ENCODE data around the gene TMEM109. TPM values are rescaled to one million over a fixed set of nuclear protein-coding genes. Genes with fewer than 3 reads are reported as not detected.

TMEM109 gene
- total and polyA plus RNA-seq, 9 of the 15 experiments (the other 6 are each of a cell fraction or from before 2014, with no cell fraction given), result 9.2 to 71.3 (median 30.5) TPM

GRCh38 chr11:60927061-60927592, 13.2 kb downstream of the TMEM109 start:
- 3% methylated on average over 8 of the region's 8 CpGs for WGBS (ENCODE audit: insufficient coverage, low coverage, missing lambda C conversion rate)
- Histone ChIP-seq H3K27ac (ENCODE audit: extremely low read depth, low read depth, low read length) (no peak overlapping the region), H3K27me3 (ENCODE audit: control insufficient read depth in 2 of 2, insufficient read depth in 2 of 2, low read length in 2 of 2) (peaks cover 53 to 77% of the 10 kb centered on the region in 2 experiments), H4K20me1 (replicated peaks; ENCODE audit: control insufficient read depth, insufficient read depth, low read length) (0 out of 2 replicates have a peak, but pooled peaks cover 10% of the 10 kb centered on the region), H3K4me3 (no peak overlapping the region), H3K79me2 (ENCODE audit: control insufficient read depth, insufficient read depth, low read length) (no peaks in the 10 kb centered on the region), H3K9me3 (replicated peaks; ENCODE audit: control insufficient read depth, insufficient read depth, low read depth, low read length) (no peaks in the 10 kb centered on the region), H3K9ac (ENCODE audit: insufficient read depth in 1 of 2, low read depth in 2 of 2, low read length in 2 of 2) (no peak overlapping the region), H3K36me3 (ENCODE audit: control insufficient read depth, insufficient read depth, low read length) (peaks cover 12% of the 10 kb centered on the region; the same call in 2 of the 3 replicates), H3K9me1 (ENCODE audit: control insufficient read depth, insufficient read depth, low read length) (no peaks in the 10 kb centered on the region), H3K4me1 (replicated peaks in 1 of 2; ENCODE audit: control insufficient read depth in 2 of 2, insufficient read depth in 2 of 2, low read length in 2 of 2) (peaks cover 0 to 25% of the 10 kb centered on the region in 2 experiments; a peak in 3 of 5 replicates), H2AFZ (ENCODE audit: low read depth, low read length) (no peak overlapping the region), H3K4me2 (ENCODE audit: insufficient read depth, low read length) (no peak overlapping the region)
- ATAC-seq (no peak), DNase-seq (ENCODE audit: extremely low read depth in 1 of 4, low spot score in 3 of 4) (no peak), FAIRE-seq (no peak)
- in situ Hi-C loops (cut with MboI), result no loop called here
- intact Hi-C loops (cut with micrococcal nuclease), result no loop called here
- TF ChIP-seq MXI1 (IDR thresholded peaks at IDR 0.05; ENCODE audit: low read depth, low read length), result no peak
- TF ChIP-seq POLR3A (IDR thresholded peaks at IDR 0.05; ENCODE audit: borderline replicate concordance, extremely low read depth, insufficient read depth, insufficient read length), result no peak
- no peak for TF ChIP-seq ZNF408 (CRISPR knock-in tag; IDR thresholded peaks at IDR 0.05; ENCODE audit: low read depth)
- TF ChIP-seq RCOR1 (IDR thresholded peaks at IDR 0.05; ENCODE audit: borderline replicate concordance in 1 of 2, low read depth in 2 of 2, low read length in 2 of 2), result no peak
- no peak for TF ChIP-seq DPF2 (IDR thresholded peaks at IDR 0.05)
- TF ChIP-seq, protein P1, sequence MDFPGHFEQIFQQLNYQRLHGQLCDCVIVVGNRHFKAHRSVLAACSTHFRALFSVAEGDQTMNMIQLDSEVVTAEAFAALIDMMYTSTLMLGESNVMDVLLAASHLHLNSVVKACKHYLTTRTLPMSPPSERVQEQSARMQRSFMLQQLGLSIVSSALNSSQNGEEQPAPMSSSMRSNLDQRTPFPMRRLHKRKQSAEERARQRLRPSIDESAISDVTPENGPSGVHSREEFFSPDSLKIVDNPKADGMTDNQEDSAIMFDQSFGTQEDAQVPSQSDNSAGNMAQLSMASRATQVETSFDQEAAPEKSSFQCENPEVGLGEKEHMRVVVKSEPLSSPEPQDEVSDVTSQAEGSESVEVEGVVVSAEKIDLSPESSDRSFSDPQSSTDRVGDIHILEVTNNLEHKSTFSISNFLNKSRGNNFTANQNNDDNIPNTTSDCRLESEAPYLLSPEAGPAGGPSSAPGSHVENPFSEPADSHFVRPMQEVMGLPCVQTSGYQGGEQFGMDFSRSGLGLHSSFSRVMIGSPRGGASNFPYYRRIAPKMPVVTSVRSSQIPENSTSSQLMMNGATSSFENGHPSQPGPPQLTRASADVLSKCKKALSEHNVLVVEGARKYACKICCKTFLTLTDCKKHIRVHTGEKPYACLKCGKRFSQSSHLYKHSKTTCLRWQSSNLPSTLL (IDR thresholded peaks at IDR 0.05), result no peak
- no peak for TF ChIP-seq ZNF316 (IDR thresholded peaks at IDR 0.05)
- no peak for TF ChIP-seq RNF2 (IDR thresholded peaks at IDR 0.05)
- TF ChIP-seq CREB5 (CRISPR knock-in tag; IDR thresholded peaks at IDR 0.05), result no peak
- TF ChIP-seq CTBP1 (IDR thresholded peaks at IDR 0.05; ENCODE audit: borderline replicate concordance), result no peak
- no peak for TF ChIP-seq RFX7 (CRISPR knock-in tag; IDR thresholded peaks at IDR 0.05)
- TF ChIP-seq, protein P2, sequence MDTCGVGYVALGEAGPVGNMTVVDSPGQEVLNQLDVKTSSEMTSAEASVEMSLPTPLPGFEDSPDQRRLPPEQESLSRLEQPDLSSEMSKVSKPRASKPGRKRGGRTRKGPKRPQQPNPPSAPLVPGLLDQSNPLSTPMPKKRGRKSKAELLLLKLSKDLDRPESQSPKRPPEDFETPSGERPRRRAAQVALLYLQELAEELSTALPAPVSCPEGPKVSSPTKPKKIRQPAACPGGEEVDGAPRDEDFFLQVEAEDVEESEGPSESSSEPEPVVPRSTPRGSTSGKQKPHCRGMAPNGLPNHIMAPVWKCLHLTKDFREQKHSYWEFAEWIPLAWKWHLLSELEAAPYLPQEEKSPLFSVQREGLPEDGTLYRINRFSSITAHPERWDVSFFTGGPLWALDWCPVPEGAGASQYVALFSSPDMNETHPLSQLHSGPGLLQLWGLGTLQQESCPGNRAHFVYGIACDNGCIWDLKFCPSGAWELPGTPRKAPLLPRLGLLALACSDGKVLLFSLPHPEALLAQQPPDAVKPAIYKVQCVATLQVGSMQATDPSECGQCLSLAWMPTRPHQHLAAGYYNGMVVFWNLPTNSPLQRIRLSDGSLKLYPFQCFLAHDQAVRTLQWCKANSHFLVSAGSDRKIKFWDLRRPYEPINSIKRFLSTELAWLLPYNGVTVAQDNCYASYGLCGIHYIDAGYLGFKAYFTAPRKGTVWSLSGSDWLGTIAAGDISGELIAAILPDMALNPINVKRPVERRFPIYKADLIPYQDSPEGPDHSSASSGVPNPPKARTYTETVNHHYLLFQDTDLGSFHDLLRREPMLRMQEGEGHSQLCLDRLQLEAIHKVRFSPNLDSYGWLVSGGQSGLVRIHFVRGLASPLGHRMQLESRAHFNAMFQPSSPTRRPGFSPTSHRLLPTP (IDR thresholded peaks at IDR 0.05; ENCODE audit: borderline replicate concordance, extremely low read depth, insufficient read length), result no peak
- TF ChIP-seq PTBP1 (IDR thresholded peaks at IDR 0.05; ENCODE audit: low read depth, low read length), result no peak
- no peak for TF ChIP-seq PTTG1 (tag; IDR thresholded peaks at IDR 0.05; ENCODE audit: low read depth)
- TF ChIP-seq NCOA6 (IDR thresholded peaks at IDR 0.05), result no peak
- no peak for TF ChIP-seq HDAC2 (IDR thresholded peaks at IDR 0.05)
- no TSS peak for BruUV-seq (replicated peaks)
- CTCF ChIA-PET (ENCODE audit: low intra/inter-chr PET ratio), result no interaction called here
- POLR2A ChIA-PET, result interaction anchor here (0.5 to 1.9 kb wide), 4 partner anchors 11 to 213 kb away, joined by 3 to 7 read pairs (median 3); partner anchors contain the start of gene TMEM109

Data from K562 (cell line).